ENCODE data around the gene ALLC.

The ALLC gene

DNA sequence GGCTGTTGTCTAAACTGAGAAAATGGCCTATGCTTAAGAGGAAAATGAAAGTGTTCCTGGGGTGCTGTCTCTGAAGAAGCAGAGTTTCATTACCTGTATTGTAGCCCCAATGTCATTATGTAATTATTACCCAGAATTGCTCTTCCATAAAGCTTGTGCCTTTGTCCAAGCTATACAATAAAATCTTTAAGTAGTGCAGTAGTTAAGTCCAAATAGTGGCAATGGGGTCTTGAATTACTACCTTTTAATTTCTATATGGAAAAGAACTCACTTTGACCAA lies 13.8 kb upstream of the ALLC start:
- Histone ChIP-seq H2AFZ (ENCODE audit: low read depth, low read length) (no peak overlapping the region), H3K4me2 (ENCODE audit: low read length) (no peak overlapping the region), H3K36me3 (replicated peaks; ENCODE audit: low read depth, low read length) (no peaks in the 10 kb centered on the region), H3K27ac (ENCODE audit: low read length) (no peak overlapping the region), H3K79me2 (ENCODE audit: low read length) (no peaks in the 10 kb centered on the region), H3K27me3 (ENCODE audit: low read depth, low read length) (no peaks in the 10 kb centered on the region), H3K4me3 (ENCODE audit: low read length) (no peak overlapping the region), H3K4me1 (ENCODE audit: low read length) (peaks cover 5% of the 10 kb centered on the region; the same call in 1 of the 2 replicates), H4K20me1 (ENCODE audit: insufficient read depth, low read length) (no peaks in the 10 kb centered on the region), H3K9me3 (ENCODE audit: insufficient read depth, low read length) (no peaks in the 10 kb centered on the region), H3K9ac (ENCODE audit: low read length) (no peak overlapping the region)
- TF ChIP-seq EZH2phosphoT487 (IDR thresholded peaks at IDR 0.05; ENCODE audit: low read depth), result no peak
- TF ChIP-seq CTCF (IDR thresholded peaks at IDR 0.05; ENCODE audit: low read depth, low read length), result no peak

- Histone ChIP-seq H3K9me3 (ENCODE audit: insufficient read depth, low read length) (no peaks in the 10 kb centered on the region), H4K20me1 (ENCODE audit: insufficient read depth, low read length) (no peaks in the 10 kb centered on the region), H3K4me2 (ENCODE audit: low read length) (no peak overlapping the region), H3K27ac (ENCODE audit: low read length) (no peak overlapping the region), H3K27me3 (ENCODE audit: low read depth, low read length) (no peaks in the 10 kb centered on the region), H3K79me2 (ENCODE audit: low read length) (no peaks in the 10 kb centered on the region), H3K36me3 (replicated peaks; ENCODE audit: low read depth, low read length) (no peaks in the 10 kb centered on the region), H2AFZ (ENCODE audit: low read depth, low read length) (no peak overlapping the region), H3K4me1 (ENCODE audit: low read length) (peaks cover 5% of the 10 kb centered on the region; the same call in 1 of the 2 replicates), H3K9ac (ENCODE audit: low read length) (no peak overlapping the region), H3K4me3 (ENCODE audit: low read length) (no peak overlapping the region)
- TF ChIP-seq EZH2phosphoT487 (IDR thresholded peaks at IDR 0.05; ENCODE audit: low read depth) (no peak), CTCF (IDR thresholded peaks at IDR 0.05; ENCODE audit: low read depth, low read length) (no peak)
These were observed 13.0 kb upstream of the ALLC start for GRCh38 chr2:3644891-3645605.

DNA sequence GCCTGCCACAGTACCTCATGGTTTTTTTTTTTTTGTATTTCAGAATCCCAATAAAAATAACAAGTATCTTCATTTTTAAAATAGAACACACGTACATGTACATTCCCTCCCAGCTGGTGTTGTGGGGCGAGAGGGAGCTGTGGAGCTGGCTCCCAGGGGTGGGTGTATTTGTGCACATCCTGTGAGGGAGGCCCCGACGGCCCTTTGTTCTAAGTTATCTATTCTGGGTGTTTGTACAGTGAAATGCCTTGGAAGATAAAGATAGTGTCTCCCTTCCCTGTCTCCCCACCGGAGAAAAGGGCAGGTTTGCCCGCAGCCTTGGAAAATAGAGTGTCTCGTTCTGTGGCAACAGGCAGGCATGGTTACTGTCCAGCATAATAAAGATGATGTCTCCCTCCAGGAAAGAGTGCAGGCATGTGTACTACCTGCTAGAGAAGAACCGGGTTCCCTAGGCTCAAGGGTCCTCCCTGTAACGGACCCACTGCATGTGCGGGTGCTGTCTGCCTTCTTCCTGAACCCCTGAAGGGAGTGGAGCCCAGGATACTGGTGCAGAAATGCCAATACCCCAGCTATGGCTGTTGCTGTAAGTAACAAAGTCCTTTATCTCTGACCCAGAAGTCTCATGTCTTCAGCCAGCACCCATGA lies 12.1 kb upstream of the ALLC start:
- no peak overlapping the region for H3K4me2 ChIP-seq (ENCODE audit: low read length)
- H2AFZ ChIP-seq (ENCODE audit: low read depth, low read length), result no peak overlapping the region
- no peak overlapping the region for H3K4me3 ChIP-seq (ENCODE audit: low read length)
- TF ChIP-seq EZH2phosphoT487 (IDR thresholded peaks at IDR 0.05; ENCODE audit: low read depth) (no peak), CTCF (IDR thresholded peaks at IDR 0.05; ENCODE audit: low read depth, low read length) (no peak)
- H3K4me1 ChIP-seq (ENCODE audit: low read length), result peaks cover 10% of the 10 kb centered on the region
- no peaks in the 10 kb centered on the region for H3K27me3 ChIP-seq (ENCODE audit: low read depth, low read length)
- no peaks in the 10 kb centered on the region for H3K79me2 ChIP-seq (ENCODE audit: low read length)
- no peaks in the 10 kb centered on the region for H3K9me3 ChIP-seq (ENCODE audit: insufficient read depth, low read length)
- H3K27ac ChIP-seq (ENCODE audit: low read length), result no peak overlapping the region
- H3K36me3 ChIP-seq (replicated peaks; ENCODE audit: low read depth, low read length), result no peaks in the 10 kb centered on the region
- no peaks in the 10 kb centered on the region for H4K20me1 ChIP-seq (ENCODE audit: insufficient read depth, low read length)
- H3K9ac ChIP-seq (ENCODE audit: low read length), result no peak overlapping the region

DNA sequence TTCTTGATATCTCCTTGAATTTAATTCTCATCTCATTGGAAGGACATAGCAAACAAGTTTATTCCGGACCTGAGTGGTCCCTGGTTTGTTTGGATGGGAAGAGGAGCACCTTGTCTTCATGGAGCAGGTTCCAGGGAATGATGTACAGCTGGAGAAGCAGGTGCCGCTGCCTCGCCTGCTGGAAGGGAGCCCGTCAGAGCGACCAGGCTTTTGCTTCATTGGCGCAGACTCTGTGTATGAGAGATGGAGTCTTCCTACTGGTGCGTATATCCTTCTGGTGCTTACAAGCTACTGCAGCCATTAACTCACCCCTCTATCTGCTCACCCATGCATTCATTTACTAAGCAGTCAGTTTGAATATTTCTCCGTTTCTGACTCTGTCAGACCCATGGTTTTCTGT lies 11.6 kb upstream of the ALLC start:
- no peaks in the 10 kb centered on the region for H3K27me3 ChIP-seq (ENCODE audit: low read depth, low read length)
- no peak overlapping the region for H3K27ac ChIP-seq (ENCODE audit: low read length)
- H3K4me2 ChIP-seq (ENCODE audit: low read length), result no peak overlapping the region
- no peak overlapping the region for H2AFZ ChIP-seq (ENCODE audit: low read depth, low read length)
- H3K36me3 ChIP-seq (replicated peaks; ENCODE audit: low read depth, low read length), result no peaks in the 10 kb centered on the region
- H3K9ac ChIP-seq (ENCODE audit: low read length), result no peak overlapping the region
- H3K4me3 ChIP-seq (ENCODE audit: low read length), result no peak overlapping the region
- H4K20me1 ChIP-seq (ENCODE audit: insufficient read depth, low read length), result no peaks in the 10 kb centered on the region
- peaks cover 12% of the 10 kb centered on the region for H3K4me1 ChIP-seq (ENCODE audit: low read length)
- TF ChIP-seq CTCF (IDR thresholded peaks at IDR 0.05; ENCODE audit: low read depth, low read length) (no peak), EZH2phosphoT487 (IDR thresholded peaks at IDR 0.05; ENCODE audit: low read depth) (no peak)
- no peaks in the 10 kb centered on the region for H3K79me2 ChIP-seq (ENCODE audit: low read length)
- no peaks in the 10 kb centered on the region for H3K9me3 ChIP-seq (ENCODE audit: insufficient read depth, low read length)
